DMS 273 treated with DMSO at 0.1 percent for 48 hours (cell line): ENCODE measurements around the gene INPP5E.
A peak's percentile ranks its signal among the peaks of the same experiment; 100 is the strongest.

Source experiments
- DNase-seq: peaks from one replicate; lab custom pipeline; 2025; lab: John Stamatoyannopoulos, UW

The INPP5E gene

GRCh38 chr9:136439481-136440408 lies at the start of gene INPP5E:
Gene INPP5E, minus strand, starts transcription at chr9:136439845. Its CDS starts 426 bp downstream, at chr9:136439419.
- DNase-seq = no peak

- DNase-seq = no peak
Observed at GRCh38 chr9:136488247-136489214, 48.9 kb upstream of the INPP5E start.

- no peak for DNase-seq
Observed at GRCh38 chr9:136487672-136488071, 48.0 kb upstream of the INPP5E start.

GRCh38 chr9:136486823-136487620 lies 47.4 kb upstream of the INPP5E start:
- no peak for DNase-seq

- no peak for DNase-seq
Observed at GRCh38 chr9:136486131-136486530, 46.5 kb upstream of the INPP5E start.

GRCh38 chr9:136485049-136486045 lies 45.7 kb upstream of the INPP5E start:
- DNase-seq = peak; percentile 64

GRCh38 chr9:136484153-136485048 lies 44.8 kb upstream of the INPP5E start:
- DNase-seq = peak; percentile 28

GRCh38 chr9:136483589-136484152 lies 44.0 kb upstream of the INPP5E start:
- DNase-seq = peak; percentile 44

- peak; percentile 88 for DNase-seq
Observed at GRCh38 chr9:136482793-136483588, 43.3 kb upstream of the INPP5E start, which contains the start of gene SEC16A. Gene SEC16A, minus strand, starts transcription at chr9:136483040. Its CDS starts 5,425 bp downstream, at chr9:136477615.

GRCh38 chr9:136482046-136482792 lies 42.6 kb upstream of the INPP5E start:
- no peak for DNase-seq

- no peak for DNase-seq
Observed at GRCh38 chr9:136481558-136481957, 41.9 kb upstream of the INPP5E start.

GRCh38 chr9:136476369-136477150 lies 36.9 kb upstream of the INPP5E start:
- no peak for DNase-seq

GRCh38 chr9:136474974-136475865 lies 35.6 kb upstream of the INPP5E start:
- no peak for DNase-seq

- DNase-seq = no peak
Observed at GRCh38 chr9:136474021-136474640, 34.5 kb upstream of the INPP5E start.

- no peak for DNase-seq
Observed at GRCh38 chr9:136473354-136473721, 33.7 kb upstream of the INPP5E start.
